ENCODE results near the gene IQSEC3. TPM values are rescaled to one million over a fixed set of nuclear protein-coding genes. Genes with fewer than 3 reads are reported as not detected.

Gene IQSEC3
- total RNA-seq, 1 donor from 2014 or later = 1.3 TPM

- no peak for TF ChIP-seq CTCF (conservative IDR thresholded peaks at IDR 0.05; ENCODE audit: low read depth, low read length)
- no peak for DNase-seq (ENCODE audit: low read depth)
- H3K4me3 ChIP-seq (ENCODE audit: low read depth, low read length) = no peak overlapping the region
Observed at GRCh38 chr12:160858-161257, 94.3 kb downstream of the IQSEC3 start.

- no peak for TF ChIP-seq CTCF (conservative IDR thresholded peaks at IDR 0.05; ENCODE audit: low read depth, low read length)
Observed at GRCh38 chr12:161823-162222, 95.3 kb downstream of the IQSEC3 start.

GRCh38 chr12:162467-163307 is 96.1 kb downstream of the IQSEC3 start:
- no peak for TF ChIP-seq CTCF (conservative IDR thresholded peaks at IDR 0.05; ENCODE audit: low read depth, low read length)
- H3K4me3 ChIP-seq (ENCODE audit: low read depth, low read length) = no peak overlapping the region
- no peak for DNase-seq (ENCODE audit: low read depth)

More at GRCh38 chr12:161823-162222, 95.3 kb downstream of the IQSEC3 start:
- DNase-seq (ENCODE audit: low read depth) = no peak
- no peak overlapping the region for H3K4me3 ChIP-seq (ENCODE audit: low read depth, low read length)

GRCh38 chr12:163406-163986 is 96.9 kb downstream of the IQSEC3 start:
- H3K4me3 ChIP-seq (ENCODE audit: low read depth, low read length) = no peak overlapping the region
- no peak for TF ChIP-seq CTCF (conservative IDR thresholded peaks at IDR 0.05; ENCODE audit: low read depth, low read length)
- no peak for DNase-seq (ENCODE audit: low read depth)

- TF ChIP-seq CTCF (conservative IDR thresholded peaks at IDR 0.05; ENCODE audit: low read depth, low read length) = no peak
- no peak for DNase-seq (ENCODE audit: low read depth)
- H3K4me3 ChIP-seq (ENCODE audit: low read depth, low read length) = no peak overlapping the region
Observed at GRCh38 chr12:164207-164606, 97.6 kb downstream of the IQSEC3 start.

GRCh38 chr12:165862-166368 is 99.3 kb downstream of the IQSEC3 start:
- no peak for TF ChIP-seq CTCF (conservative IDR thresholded peaks at IDR 0.05; ENCODE audit: low read depth, low read length)
- no peak overlapping the region for H3K4me3 ChIP-seq (ENCODE audit: low read depth, low read length)
- no peak for DNase-seq (ENCODE audit: low read depth)

All from epithelial cell of proximal tubule (primary cell).